Hypothalamus (tissue), 51 donors: ENCODE results near the gene ADD3.
"Not testable (repeated sequence)": the region's sequence is repeated elsewhere in the genome, so short reads cannot be mapped to it uniquely, and the experiment has no call there.

ENCODE experiments used
- DNase-seq, 51 donors: peaks; one replicate each; lab custom pipeline; 2025; lab: John Stamatoyannopoulos, UW

The ADD3 gene

GRCh38 chr10:109975244-109976190 is 32.3 kb upstream of the ADD3 start:
- DNase-seq = no peak

DNA sequence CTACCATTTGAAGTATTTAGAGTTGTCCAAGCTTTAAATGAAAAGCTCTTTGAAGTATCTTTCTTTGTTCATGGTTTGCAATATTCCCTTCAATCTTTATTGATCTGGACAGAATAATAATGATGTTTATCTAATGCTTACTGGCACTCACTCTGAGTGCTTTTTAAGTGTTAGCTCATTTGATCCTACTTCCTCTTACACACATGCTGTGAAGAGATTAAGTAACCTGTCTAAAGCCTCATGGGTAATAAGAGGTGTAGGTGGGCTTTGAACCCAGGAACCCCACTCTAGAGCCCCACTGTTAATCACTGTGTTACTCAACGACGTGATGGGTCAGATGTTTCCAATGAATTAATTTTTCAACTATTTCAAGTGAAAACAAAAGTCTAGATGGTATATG is 31.1 kb upstream of the ADD3 start:
- no peak for DNase-seq

DNA sequence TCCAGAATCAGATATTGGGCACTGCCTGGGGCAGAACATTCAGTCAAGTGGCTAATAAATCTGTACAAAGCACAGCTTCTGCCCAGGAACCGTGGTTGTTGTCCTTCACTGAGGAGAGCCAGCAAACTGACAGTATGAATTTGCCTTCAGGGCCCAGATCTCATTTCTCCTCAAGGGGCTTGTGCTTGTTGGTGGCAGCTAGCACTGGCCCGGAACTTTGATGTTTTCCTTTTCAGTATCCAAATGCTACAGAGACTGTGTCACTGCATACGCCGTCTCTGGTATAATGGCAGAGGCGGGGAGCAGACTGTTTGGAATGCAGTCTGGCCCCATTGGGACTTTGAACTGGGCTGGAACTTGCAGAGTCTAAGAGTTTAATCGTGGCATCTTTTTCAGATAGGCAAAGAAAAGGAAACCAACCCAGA is 30.4 kb upstream of the ADD3 start:
- peak in 1 of 51 donors; percentile 19 for DNase-seq

- peak in 20 of 51 donors; percentile 7 to 64 (median 28) for DNase-seq
Measured at GRCh38 chr10:109978481-109978880, 29.3 kb upstream of the ADD3 start.

DNA sequence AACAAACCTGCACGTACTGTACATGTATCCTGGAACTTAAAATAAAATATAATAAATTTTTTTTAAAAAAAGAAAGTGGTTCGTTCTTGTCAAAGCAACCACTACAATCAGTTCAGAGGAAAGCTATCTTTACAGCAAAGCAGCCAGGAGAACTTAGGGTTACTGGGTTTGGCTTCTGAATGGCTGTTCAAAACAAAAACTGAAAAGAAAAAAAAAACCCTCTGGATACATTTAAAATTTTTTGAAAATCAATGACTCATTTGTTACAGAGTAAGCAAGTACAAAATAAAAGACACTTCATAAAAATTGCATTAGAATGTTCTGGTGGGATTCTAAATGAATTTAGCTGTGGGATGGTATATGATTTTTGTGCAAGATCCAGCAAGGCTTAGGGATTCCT is 28.6 kb upstream of the ADD3 start:
- DNase-seq = no peak

- no peak for DNase-seq
Measured at GRCh38 chr10:109981650-109982049, 26.1 kb upstream of the ADD3 start.

DNA sequence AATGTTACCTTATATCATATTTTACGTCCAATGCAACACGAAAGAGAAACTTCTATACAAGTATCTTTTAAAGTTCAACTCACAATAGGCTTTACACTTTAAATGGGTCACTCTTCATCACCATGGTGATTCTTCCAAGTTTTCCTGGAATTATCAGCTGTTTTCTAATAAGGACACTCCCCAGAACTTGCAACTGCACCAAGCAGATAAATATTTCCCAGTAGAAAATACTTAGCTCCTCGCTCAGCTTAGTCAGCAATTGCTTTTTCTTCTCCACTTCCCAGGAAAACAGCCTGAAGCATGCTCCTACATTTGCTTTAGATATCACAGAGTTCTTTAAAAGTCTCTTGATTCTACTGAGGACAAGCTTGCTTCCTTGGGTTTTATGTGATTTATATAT is 25.7 kb upstream of the ADD3 start:
- no peak for DNase-seq

DNA sequence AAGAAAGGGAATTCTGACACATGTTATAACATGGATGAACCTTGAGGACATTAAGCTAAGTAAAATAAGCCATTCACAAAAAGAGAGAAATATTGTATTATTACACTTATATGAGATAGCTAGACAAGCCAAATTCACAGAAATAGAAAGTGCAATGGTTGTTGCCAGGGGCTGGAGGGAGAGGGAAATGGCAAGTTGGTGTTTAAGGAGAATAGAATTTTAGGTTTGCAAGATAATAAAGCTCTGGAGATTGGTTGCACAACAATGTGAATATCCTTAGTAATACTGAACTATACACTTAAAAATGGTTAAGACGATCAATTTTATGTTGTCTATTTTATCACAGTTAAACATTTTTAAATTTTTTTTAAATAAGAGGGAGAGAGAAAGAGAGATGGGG is 25.0 kb upstream of the ADD3 start:
- DNase-seq = no peak

DNA sequence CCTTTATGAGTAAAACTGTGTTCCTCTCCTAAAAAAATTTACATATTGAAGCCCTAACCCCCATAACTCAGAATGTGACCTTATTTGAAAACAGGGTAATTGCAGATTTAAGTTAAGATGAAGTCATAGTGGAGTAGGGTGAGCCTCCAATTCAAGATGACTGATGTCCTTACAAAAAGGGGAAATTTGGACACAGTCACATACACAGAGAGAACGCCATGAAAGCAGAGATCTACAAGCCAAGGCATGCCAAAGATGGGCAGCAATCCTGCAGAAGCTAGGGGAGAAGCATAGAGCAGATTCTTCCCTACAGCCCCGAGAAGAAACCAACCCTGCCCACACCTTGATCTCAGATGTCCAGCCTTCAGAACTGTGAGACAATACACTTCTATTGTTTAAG is 23.8 kb upstream of the ADD3 start:
- no peak for DNase-seq

DNA sequence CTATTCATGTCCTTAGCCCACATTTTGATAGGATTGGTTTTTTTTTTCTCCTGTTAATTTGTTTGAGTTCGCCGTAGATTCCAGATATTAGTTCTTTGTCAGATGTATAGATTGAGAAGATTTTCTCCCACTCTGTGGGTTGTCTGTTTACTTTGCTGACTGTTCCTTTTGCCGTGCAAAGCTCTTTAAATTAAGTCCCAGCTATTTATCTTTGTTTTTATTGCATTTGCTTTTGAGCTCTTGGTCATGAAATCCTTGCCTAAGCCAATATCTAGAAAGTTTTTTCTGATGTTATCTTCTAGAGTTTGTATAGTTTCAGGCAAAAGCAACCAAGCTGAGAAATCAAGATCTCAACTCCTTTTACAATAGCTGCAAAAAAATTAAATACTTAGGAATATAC is 22.0 kb upstream of the ADD3 start:
- DNase-seq = not testable (repeated sequence)

GRCh38 chr10:109987452-109988211 is 20.2 kb upstream of the ADD3 start:
- no peak for DNase-seq

DNA sequence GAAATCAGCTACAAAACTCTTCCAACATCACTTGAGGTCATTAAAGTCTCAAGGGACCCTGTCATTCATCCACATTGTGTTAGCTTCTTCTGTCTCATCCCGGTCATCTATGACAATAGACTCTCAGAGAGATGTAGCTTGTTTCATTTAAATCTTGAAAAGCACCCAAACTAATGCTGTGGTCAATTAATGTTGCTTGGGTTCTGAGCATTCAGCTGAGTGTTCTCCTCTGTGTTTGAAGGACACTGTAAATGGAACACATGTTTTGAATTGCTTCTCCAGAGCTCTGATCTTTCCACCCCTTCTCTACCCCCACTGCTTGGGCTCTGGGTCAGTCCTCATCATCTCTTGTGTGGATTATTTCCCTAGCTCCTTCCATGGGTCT is 19.6 kb upstream of the ADD3 start:
- no peak for DNase-seq

GRCh38 chr10:109991266-109991855 is 16.4 kb upstream of the ADD3 start:
- no peak for DNase-seq

GRCh38 chr10:109992485-109992884 is 15.3 kb upstream of the ADD3 start:
- DNase-seq = no peak

- DNase-seq = no peak
Measured at GRCh38 chr10:109993551-109994330, 14.0 kb upstream of the ADD3 start.

DNA sequence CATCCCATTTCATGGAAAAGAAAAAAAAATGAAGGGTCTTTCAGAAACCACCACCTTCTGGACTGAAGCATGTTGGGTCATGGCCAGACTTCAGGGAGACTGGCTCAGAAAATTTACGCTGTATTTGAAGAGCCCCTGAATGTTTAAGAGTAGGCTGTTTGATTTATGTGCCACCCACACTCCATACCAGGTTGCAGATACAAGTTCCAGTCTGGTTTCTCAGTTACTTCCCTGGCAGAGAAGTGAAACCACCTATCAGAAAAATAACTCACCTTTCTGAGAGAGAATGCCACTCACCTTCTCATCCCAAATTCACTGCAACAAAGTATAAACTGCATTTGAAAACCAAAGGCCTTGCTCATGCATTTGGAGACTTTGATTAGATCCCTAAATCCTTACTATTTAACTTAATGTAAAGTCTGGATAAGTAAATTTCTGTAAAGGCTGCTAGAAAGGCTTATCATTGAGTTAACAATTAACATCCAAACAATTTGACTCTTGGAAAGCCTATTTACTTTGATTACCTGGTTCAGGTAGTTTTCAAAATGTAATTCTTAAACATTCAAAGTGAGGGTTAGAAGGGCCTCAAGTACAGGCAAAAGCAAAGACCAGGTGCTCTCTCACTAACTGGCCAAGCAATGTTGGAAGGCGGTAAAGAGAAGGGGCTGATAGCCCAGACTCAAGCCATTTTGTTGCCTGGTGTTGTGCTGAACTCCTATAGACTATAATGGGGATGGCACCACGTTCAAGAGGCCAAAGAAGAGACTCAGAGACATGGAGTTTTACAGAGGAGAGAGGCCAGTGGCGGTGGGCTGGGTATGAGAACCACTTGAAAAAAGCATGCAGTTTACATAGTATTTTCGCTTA is 12.8 kb upstream of the ADD3 start:
- DNase-seq = no peak

GRCh38 chr10:109995595-109995994 is 12.2 kb upstream of the ADD3 start:
- DNase-seq = no peak

GRCh38 chr10:109996225-109996624 is 11.6 kb upstream of the ADD3 start:
- no peak for DNase-seq

DNA sequence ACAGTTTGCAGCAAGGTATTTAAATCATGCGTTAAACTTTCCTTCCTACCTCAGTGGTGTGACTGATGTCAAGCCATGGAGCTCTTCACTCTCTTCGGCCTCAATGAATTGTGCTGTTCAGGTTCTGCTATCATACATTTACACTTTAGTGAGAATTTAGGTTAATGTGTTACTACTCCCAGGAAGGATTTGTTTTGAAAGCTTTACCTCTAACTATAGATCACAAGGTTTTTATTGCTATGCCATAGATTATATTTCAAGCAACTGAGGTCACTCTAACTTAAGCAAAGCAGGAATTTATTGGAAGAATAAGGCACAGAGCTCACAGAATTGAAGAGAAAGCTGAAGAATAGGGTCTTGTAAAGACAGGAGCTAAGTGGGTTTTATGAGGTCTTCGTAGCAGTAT is 11.0 kb upstream of the ADD3 start:
- DNase-seq = no peak

- no peak for DNase-seq
Measured at GRCh38 chr10:109997233-109997632, 10.6 kb upstream of the ADD3 start.
